ENCODE measurements around the gene PTPRA. TPM values are rescaled to one million over a fixed set of nuclear protein-coding genes. Genes with fewer than 3 reads are reported as not detected.
A peak's percentile ranks its signal among the peaks of the same experiment; 100 is the strongest.

The PTPRA gene
- total and polyA plus RNA-seq, 2 of the 13 experiments (the other 11 are each of a cell fraction or from before 2014, with no cell fraction given) = 47.2 to 127 TPM

GRCh38 chr20:2872459-2873009, 747 bp upstream of the PTPRA start (continued):
- no peak for TF ChIP-seq CEBPZ (IDR thresholded peaks at IDR 0.05; ENCODE audit: low read length)
- no peak for TF ChIP-seq DPF2 (CRISPR knock-in tag; IDR thresholded peaks at IDR 0.05; ENCODE audit: borderline replicate concordance, low read depth)
- no peak for TF ChIP-seq ZBTB46 (CRISPR knock-in tag; IDR thresholded peaks at IDR 0.05; ENCODE audit: borderline replicate concordance)
- no peak for TF ChIP-seq NFRKB (IDR thresholded peaks at IDR 0.05)
- 0 out of 2 replicates have a peak, but pooled peaks have one; percentile 34 for TF ChIP-seq KLF15 (CRISPR knock-in tag; IDR thresholded peaks at IDR 0.05; ENCODE audit: borderline replicate concordance)
- 0 out of 2 replicates have a peak, but pooled peaks have one; percentile 11 for TF ChIP-seq SIN3A (IDR thresholded peaks at IDR 0.05; ENCODE audit: borderline replicate concordance, low read depth, low read length)
- no peak for TF ChIP-seq ZNF878 (CRISPR knock-in tag; IDR thresholded peaks at IDR 0.05)
- no peak for TF ChIP-seq ZNF562 (CRISPR knock-in tag; IDR thresholded peaks at IDR 0.05; ENCODE audit: borderline replicate concordance)
- TF ChIP-seq ZNF124 (CRISPR knock-in tag; IDR thresholded peaks at IDR 0.05) = no peak
- no peak for TF ChIP-seq ATF1 (CRISPR knock-in tag; IDR thresholded peaks at IDR 0.05)
- TF ChIP-seq ZNF75D (CRISPR knock-in tag; IDR thresholded peaks at IDR 0.05; ENCODE audit: borderline replicate concordance) = no peak
- TF ChIP-seq ZNF660 (CRISPR knock-in tag; IDR thresholded peaks at IDR 0.05; ENCODE audit: borderline replicate concordance, low read depth) = no peak
- no peak for TF ChIP-seq E2F1 (CRISPR knock-in tag; IDR thresholded peaks at IDR 0.05)
- no peak; the same call in 1 of the 2 replicates for TF ChIP-seq TFE3 (CRISPR knock-in tag; IDR thresholded peaks at IDR 0.05)
- peak; percentile 43 for TF ChIP-seq ZNF746 (CRISPR knock-in tag; IDR thresholded peaks at IDR 0.05)
- TF ChIP-seq ZSCAN29 (CRISPR knock-in tag; conservative IDR thresholded peaks at IDR 0.05) = no peak; the same call in 1 of the 2 replicates
- no peak; the same call in 1 of the 2 replicates for TF ChIP-seq ARID3A (IDR thresholded peaks at IDR 0.05; ENCODE audit: low read depth, low read length)
- no peak for TF ChIP-seq MAFK (conservative IDR thresholded peaks at IDR 0.05 in 1 of 2, IDR thresholded peaks at IDR 0.05 in 1 of 2; ENCODE audit: low read length in 2 of 2)
- TF ChIP-seq PITX1 (CRISPR knock-in tag; IDR thresholded peaks at IDR 0.05) = peak; percentile 79; the same call in 1 of the 2 replicates
- no peak for TF ChIP-seq ATF3 (CRISPR knock-in tag; IDR thresholded peaks at IDR 0.05)
